ENCODE measurements around the gene SMARCA1. TPM values are rescaled to one million over a fixed set of nuclear protein-coding genes. Genes with fewer than 3 reads are reported as not detected.

The SMARCA1 gene
- total and polyA plus RNA-seq, 2 of the 13 experiments (the other 11 are each of a cell fraction or from before 2014, with no cell fraction given), result 97.7 to 145 TPM

DNA sequence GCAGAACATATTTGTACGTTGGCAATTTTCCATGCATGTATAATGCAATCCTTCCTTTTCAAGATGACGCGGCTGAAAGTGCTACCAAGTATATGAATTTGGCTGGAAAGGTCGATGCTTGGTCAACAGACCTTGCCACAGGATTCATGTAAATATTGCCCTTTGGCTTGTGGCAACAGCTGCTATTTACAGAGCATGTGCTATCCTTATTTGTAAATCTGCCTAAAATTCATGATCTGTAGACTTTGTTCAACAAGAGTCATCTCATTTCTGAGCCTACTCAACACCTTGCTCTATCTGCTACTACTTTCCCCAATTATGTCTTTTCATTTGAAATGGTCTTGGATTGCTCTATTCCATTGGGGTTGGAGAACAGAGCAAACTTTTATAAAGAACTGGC lies 1.9 kb upstream of the SMARCA1 start (continued):
- no peak for TF ChIP-seq SMAD1 (CRISPR knock-in tag; IDR thresholded peaks at IDR 0.05; ENCODE audit: borderline replicate concordance, low read depth)
- no peak for TF ChIP-seq NR1H2 (CRISPR knock-in tag; IDR thresholded peaks at IDR 0.05; ENCODE audit: borderline replicate concordance, low read depth)
- TF ChIP-seq ZNF264 (CRISPR knock-in tag; IDR thresholded peaks at IDR 0.05), result no peak
- peak; percentile 35; the same call in 1 of the 2 replicates for TF ChIP-seq SP5 (CRISPR knock-in tag; IDR thresholded peaks at IDR 0.05; ENCODE audit: borderline replicate concordance, low read depth)
- no peak for TF ChIP-seq XBP1 (CRISPR knock-in tag; IDR thresholded peaks at IDR 0.05)
- no peak for TF ChIP-seq ZNF253 (CRISPR knock-in tag; IDR thresholded peaks at IDR 0.05; ENCODE audit: borderline replicate concordance)
- TF ChIP-seq ETV6 (CRISPR knock-in tag; conservative IDR thresholded peaks at IDR 0.05), result no peak
- TF ChIP-seq, protein P1, sequence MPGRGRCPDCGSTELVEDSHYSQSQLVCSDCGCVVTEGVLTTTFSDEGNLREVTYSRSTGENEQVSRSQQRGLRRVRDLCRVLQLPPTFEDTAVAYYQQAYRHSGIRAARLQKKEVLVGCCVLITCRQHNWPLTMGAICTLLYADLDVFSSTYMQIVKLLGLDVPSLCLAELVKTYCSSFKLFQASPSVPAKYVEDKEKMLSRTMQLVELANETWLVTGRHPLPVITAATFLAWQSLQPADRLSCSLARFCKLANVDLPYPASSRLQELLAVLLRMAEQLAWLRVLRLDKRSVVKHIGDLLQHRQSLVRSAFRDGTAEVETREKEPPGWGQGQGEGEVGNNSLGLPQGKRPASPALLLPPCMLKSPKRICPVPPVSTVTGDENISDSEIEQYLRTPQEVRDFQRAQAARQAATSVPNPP (CRISPR knock-in tag; IDR thresholded peaks at IDR 0.05), result 0 out of 2 replicates have a peak, but pooled peaks have one; percentile 45
- TF ChIP-seq WIZ (CRISPR knock-in tag; IDR thresholded peaks at IDR 0.05), result no peak
- TF ChIP-seq, protein P2, sequence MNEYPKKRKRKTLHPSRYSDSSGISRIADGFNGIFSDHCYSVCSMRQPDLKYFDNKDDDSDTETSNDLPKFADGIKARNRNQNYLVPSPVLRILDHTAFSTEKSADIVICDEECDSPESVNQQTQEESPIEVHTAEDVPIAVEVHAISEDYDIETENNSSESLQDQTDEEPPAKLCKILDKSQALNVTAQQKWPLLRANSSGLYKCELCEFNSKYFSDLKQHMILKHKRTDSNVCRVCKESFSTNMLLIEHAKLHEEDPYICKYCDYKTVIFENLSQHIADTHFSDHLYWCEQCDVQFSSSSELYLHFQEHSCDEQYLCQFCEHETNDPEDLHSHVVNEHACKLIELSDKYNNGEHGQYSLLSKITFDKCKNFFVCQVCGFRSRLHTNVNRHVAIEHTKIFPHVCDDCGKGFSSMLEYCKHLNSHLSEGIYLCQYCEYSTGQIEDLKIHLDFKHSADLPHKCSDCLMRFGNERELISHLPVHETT (CRISPR knock-in tag; conservative IDR thresholded peaks at IDR 0.05), result no peak
- no peak for TF ChIP-seq ATRX (CRISPR knock-in tag; IDR thresholded peaks at IDR 0.05; ENCODE audit: borderline replicate concordance)
- no peak for TF ChIP-seq TEAD2 (CRISPR knock-in tag; IDR thresholded peaks at IDR 0.05)
- TF ChIP-seq SMARCC2 (IDR thresholded peaks at IDR 0.05), result 0 out of 2 replicates have a peak, but pooled peaks have one; percentile 45
- TF ChIP-seq ZNF232 (CRISPR knock-in tag; IDR thresholded peaks at IDR 0.05; ENCODE audit: borderline replicate concordance), result no peak
- TF ChIP-seq, protein P3, sequence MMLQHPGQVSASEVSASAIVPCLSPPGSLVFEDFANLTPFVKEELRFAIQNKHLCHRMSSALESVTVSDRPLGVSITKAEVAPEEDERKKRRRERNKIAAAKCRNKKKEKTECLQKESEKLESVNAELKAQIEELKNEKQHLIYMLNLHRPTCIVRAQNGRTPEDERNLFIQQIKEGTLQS (CRISPR knock-in tag; IDR thresholded peaks at IDR 0.05), result no peak
- no peak for TF ChIP-seq ZNF7 (CRISPR knock-in tag; IDR thresholded peaks at IDR 0.05)
- TF ChIP-seq ERF (CRISPR knock-in tag; IDR thresholded peaks at IDR 0.05), result peak; percentile 64; the same call in 1 of the 2 replicates
- TF ChIP-seq, protein P4, sequence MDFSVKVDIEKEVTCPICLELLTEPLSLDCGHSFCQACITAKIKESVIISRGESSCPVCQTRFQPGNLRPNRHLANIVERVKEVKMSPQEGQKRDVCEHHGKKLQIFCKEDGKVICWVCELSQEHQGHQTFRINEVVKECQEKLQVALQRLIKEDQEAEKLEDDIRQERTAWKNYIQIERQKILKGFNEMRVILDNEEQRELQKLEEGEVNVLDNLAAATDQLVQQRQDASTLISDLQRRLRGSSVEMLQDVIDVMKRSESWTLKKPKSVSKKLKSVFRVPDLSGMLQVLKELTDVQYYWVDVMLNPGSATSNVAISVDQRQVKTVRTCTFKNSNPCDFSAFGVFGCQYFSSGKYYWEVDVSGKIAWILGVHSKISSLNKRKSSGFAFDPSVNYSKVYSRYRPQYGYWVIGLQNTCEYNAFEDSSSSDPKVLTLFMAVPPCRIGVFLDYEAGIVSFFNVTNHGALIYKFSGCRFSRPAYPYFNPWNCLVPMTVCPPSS (IDR thresholded peaks at IDR 0.05), result no peak
- TF ChIP-seq, protein P5, sequence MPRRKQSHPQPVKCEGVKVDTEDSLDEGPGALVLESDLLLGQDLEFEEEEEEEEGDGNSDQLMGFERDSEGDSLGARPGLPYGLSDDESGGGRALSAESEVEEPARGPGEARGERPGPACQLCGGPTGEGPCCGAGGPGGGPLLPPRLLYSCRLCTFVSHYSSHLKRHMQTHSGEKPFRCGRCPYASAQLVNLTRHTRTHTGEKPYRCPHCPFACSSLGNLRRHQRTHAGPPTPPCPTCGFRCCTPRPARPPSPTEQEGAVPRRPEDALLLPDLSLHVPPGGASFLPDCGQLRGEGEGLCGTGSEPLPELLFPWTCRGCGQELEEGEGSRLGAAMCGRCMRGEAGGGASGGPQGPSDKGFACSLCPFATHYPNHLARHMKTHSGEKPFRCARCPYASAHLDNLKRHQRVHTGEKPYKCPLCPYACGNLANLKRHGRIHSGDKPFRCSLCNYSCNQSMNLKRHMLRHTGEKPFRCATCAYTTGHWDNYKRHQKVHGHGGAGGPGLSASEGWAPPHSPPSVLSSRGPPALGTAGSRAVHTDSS (CRISPR knock-in tag; conservative IDR thresholded peaks at IDR 0.05), result no peak
- TF ChIP-seq, protein P6, sequence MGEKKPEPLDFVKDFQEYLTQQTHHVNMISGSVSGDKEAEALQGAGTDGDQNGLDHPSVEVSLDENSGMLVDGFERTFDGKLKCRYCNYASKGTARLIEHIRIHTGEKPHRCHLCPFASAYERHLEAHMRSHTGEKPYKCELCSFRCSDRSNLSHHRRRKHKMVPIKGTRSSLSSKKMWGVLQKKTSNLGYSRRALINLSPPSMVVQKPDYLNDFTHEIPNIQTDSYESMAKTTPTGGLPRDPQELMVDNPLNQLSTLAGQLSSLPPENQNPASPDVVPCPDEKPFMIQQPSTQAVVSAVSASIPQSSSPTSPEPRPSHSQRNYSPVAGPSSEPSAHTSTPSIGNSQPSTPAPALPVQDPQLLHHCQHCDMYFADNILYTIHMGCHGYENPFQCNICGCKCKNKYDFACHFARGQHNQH (CRISPR knock-in tag; IDR thresholded peaks at IDR 0.05), result peak; percentile 76
- TF ChIP-seq, protein P7, sequence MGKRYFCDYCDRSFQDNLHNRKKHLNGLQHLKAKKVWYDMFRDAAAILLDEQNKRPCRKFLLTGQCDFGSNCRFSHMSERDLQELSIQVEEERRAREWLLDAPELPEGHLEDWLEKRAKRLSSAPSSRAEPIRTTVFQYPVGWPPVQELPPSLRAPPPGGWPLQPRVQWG (CRISPR knock-in tag; IDR thresholded peaks at IDR 0.05; ENCODE audit: borderline replicate concordance, low read depth), result no peak
- TF ChIP-seq ZNF713 (CRISPR knock-in tag; IDR thresholded peaks at IDR 0.05), result no peak
- no peak for TF ChIP-seq U2AF2 (IDR thresholded peaks at IDR 0.05; ENCODE audit: low read depth, low read length)
- TF ChIP-seq TAF1 (CRISPR knock-in tag; IDR thresholded peaks at IDR 0.05), result no peak
